HG02943 (cell line): Measurements from ENCODE around the gene VGF.

Experiments used
- ATAC-seq: cut with Tn5 transposase; IDR thresholded peaks from one replicate; pipeline ENCODE4 v1.9.1; 2021; ENCODE audit warnings: mild to moderate bottlenecking, low read depth, moderate library complexity; ENCODE audit not compliant: unreplicated experiment

Gene VGF

GRCh38 chr7:101186194-101186593 is 20.8 kb upstream of the VGF start:
- no peak for ATAC-seq

- no peak for ATAC-seq
Measured at GRCh38 chr7:101185258-101185839, 20.0 kb upstream of the VGF start.

GRCh38 chr7:101180130-101180755 is 14.9 kb upstream of the VGF start, which contains the start of gene NAT16:
TSS of gene NAT16 (minus strand) at chr7:101180293. CDS start at chr7:101174807, 5,486 bp downstream.
- no peak for ATAC-seq

- ATAC-seq, result no peak
Measured at GRCh38 chr7:101179713-101180112, 14.3 kb upstream of the VGF start.

- no peak for ATAC-seq
Measured at GRCh38 chr7:101179117-101179516, 13.7 kb upstream of the VGF start.

- ATAC-seq, result no peak
Measured at GRCh38 chr7:101177644-101178043, 12.3 kb upstream of the VGF start.

GRCh38 chr7:101175664-101176063 is 10.3 kb upstream of the VGF start:
- no peak for ATAC-seq

GRCh38 chr7:101174322-101174854 is 9.0 kb upstream of the VGF start:
- no peak for ATAC-seq

GRCh38 chr7:101173752-101174244 is 8.4 kb upstream of the VGF start:
- ATAC-seq, result no peak

- ATAC-seq, result no peak
Measured at GRCh38 chr7:101172854-101173751, 7.7 kb upstream of the VGF start.

GRCh38 chr7:101172005-101172853 is 6.9 kb upstream of the VGF start:
- ATAC-seq, result no peak

GRCh38 chr7:101171442-101171837 is 6.1 kb upstream of the VGF start:
- no peak for ATAC-seq

- no peak for ATAC-seq
Measured at GRCh38 chr7:101170617-101171441, 5.5 kb upstream of the VGF start.

- no peak for ATAC-seq
Measured at GRCh38 chr7:101169838-101170551, 4.6 kb upstream of the VGF start.

GRCh38 chr7:101169110-101169837 is 3.9 kb upstream of the VGF start:
- no peak for ATAC-seq

GRCh38 chr7:101168412-101169049 is 3.2 kb upstream of the VGF start:
- no peak for ATAC-seq

- no peak for ATAC-seq
Measured at GRCh38 chr7:101167645-101168411, 2.5 kb upstream of the VGF start.
